Stimulated activated CD8-positive, alpha-beta memory T cell treated with anti-CD3 and anti-CD28 coated beads, Interleukin-12 subunit alpha, Interleukin-12 subunit beta, amount 100 ng/mL, for 1 hour (primary cell): Measurements from ENCODE around the gene ZGRF1.
"Not testable (repeated sequence)": the region's sequence is repeated elsewhere in the genome, so short reads cannot be mapped to it uniquely, and the experiment has no call there.

Experiments
- DNase-seq: peaks from one replicate; pipeline ENCODE4 v3.0.0-alpha.2; 2020; ENCODE audit warnings: low read depth

ZGRF1 gene

DNA sequence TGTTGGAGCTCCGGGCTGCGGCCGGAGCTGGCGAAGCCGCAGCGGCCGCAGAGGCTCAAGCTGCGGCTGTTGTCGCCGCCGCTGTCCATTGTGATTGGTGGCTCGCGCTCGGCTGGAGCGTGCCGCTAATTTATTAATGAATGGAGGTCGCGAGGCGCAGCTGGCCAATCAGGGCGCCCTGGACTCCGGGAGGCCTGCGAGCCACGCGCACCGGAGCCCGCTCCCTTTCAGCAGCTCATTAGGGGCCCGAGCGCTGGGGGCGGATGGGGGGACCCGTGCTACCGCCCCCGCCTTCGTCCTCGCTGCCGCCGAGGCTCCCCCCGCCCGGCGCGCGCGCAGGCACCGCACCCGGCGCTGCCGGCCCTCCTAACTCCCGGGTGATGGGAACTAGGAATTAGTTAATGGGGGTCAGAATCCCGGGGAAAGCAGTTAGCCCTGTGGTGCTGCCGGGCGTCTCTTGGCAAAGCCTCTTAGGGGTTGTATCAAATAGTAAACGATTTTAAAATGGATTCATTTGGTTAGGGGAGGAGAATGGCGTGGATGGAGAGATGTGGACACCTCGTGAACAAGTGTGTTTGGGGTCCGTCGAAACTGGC is 120.1 kb downstream of the ZGRF1 start:
- DNase-seq, result no peak

DNA sequence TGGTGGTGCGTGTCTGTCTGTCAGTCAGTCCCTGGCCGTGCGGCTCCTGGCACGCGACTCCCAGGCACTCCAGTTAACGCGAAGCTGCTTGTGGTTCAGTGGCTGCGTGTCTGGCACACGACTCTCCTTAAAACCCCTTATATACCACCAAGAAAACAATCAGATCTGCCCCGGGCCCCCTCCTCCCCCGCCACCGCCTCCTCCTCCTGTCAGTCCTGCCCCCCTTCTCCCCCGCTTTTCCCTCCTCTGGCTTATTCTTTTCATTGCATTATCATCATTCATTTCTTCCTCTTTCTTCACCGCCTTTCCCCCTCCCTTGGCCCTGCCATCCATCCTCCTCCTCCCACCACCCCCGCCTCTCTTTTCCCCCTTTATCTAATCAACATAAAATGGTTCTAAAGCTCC is 120.6 kb downstream of the ZGRF1 start, which contains the start of gene NEUROG2:
NEUROG2 (minus strand) TSS at position 115 of the 405 bp plus-strand sequence. CDS start 705 bp downstream, outside the sequence.
- no peak for DNase-seq

DNA sequence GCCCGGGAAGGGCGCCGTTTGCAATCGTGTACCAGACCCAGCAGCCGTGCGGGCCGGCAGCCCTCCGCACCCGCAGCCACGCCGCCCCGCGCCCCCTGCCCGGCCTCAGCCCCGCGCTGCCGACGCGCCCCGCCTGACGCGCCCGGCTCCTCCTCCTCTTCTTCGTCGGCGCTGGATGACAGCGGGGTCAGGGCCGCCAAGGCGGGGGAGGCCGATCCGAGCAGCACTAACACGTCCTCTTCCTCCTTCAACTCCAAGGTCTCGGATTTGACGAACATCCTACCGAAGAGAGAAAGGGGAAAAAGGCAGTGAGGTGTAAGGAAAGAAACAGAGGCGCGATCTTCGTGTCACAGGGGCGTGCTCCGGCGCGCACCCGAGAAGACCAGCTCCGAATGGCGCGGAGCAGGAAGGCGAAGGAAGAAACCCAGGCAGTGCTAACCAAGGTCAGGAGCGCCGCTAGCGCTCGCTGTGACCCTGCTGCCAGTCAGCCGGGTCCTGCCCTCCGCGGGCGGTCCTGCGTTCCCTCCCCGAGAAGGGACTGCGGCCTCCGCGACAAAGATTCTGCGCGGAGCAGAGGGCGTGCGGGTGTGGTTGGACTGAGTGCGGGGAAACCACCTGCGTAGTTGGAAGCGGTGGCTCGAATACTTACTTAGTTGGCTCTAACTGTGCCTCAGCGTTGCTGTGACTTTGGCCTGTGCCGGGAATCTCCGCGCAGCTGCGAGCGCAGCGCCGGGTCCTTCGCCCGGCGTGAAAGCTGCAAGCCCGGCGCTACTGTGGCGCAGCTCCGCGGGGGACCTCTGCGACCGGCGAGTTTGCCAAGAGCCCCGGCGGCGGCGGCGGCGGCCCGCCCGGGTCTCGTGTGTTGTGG is 121.3 kb downstream of the ZGRF1 start:
- no peak for DNase-seq

DNA sequence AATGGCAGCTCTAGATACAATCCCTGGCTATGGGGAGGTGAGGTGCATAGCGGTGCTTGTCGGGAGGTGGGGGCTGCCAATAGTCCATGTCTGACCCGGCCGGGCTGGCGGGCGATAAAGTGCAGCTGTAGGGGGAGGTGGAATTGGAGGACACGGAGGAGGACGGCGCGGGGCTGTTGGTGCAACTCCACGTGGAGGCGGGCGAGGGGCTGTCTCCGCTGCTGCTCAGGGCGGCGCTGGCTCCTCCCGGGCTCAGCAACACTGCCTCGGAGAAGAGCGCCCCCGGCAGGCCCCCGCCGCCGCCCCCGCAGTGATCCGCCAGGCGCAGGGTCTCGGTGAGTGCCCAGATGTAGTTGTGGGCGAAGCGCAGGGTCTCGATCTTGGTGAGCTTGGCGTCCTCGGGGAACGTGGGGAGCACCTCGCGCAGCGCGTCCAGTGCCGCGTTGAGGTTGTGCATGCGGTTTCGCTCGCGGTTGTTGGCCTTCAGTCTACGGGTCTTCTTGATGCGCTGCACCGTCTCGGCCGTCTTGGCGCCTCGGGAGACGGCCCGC is 122.0 kb downstream of the ZGRF1 start:
- DNase-seq, result no peak

DNA sequence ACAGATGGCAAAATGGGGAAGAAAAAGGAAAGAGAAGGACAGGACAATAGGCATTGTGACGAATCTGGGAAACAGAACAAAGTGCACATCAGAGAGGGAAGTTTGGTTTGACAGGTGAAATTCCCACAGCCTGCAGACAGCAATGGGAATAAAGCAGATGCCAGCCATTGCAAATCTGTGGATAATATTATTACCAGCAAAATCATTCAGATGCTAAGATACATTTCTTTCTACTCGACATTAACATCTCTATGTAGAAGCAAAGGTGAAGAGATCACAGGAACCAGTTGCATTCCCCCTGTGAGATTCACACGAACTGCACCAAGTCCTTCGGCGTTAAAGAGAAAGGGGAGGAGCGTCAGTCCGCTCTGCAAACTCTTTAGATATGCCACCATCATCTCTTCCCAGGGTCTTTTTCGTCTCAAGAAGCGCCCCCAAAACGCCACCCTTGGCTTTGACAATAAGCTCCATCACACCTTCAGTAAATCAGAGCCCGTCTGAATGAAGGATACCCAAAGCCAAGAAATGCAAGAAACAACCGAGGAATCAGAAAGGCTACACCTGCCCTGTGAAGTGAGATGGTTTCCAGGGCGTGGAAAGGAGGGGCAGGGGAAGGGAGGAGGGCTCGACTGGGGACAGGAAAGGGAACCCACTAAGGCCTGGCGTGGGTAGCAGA is 122.6 kb downstream of the ZGRF1 start:
- no peak for DNase-seq

DNA sequence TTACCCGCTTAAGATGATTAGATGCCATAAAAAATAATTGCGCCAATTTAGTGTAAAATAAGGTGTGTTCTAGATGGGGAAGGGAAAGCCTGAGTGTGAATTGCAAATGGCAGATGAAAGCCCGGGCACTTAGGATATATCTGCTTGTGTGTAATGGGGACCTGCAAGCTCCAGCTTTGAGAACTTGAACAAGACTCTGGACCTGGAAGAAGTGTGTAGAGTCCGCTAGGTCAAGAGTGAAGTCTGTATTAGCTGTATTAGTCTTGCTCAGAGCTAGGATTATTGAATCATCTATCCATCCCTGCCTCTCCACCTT is 124.9 kb downstream of the ZGRF1 start:
- no peak for DNase-seq

DNA sequence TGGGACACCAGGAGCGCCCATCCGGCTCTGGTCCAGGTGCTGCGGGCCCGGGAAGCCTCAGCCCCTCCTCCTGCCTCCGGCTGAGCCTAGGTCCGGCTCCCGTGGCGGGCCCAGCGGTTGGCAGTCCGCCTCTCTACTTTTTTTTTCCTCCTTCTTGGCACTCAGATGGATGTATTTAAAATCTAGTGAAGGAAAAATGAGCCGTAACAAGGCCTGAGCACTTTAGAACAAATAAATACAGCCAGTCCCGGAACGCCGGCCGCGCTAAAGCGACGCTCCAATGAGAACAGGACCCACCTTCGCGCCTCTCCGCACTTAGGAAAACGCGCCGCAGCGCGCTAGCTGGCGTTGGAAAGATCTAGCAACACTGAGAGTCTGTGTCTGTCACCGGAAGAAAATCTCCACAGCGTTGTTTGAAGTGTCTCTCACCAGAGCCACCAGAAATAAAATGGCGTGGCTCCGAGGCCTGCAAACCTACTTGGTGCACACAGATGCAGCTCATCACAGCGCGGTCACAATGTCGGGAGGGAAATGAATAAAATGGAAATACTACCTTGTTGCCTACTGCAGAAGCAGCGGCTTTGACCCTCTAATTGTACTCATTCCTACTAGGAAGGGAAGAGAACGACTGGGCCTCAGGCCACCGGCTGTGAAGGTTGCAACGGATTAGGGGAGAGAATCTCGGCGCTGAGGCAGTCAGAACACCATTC is 125.5 kb downstream of the ZGRF1 start:
- no peak for DNase-seq

DNA sequence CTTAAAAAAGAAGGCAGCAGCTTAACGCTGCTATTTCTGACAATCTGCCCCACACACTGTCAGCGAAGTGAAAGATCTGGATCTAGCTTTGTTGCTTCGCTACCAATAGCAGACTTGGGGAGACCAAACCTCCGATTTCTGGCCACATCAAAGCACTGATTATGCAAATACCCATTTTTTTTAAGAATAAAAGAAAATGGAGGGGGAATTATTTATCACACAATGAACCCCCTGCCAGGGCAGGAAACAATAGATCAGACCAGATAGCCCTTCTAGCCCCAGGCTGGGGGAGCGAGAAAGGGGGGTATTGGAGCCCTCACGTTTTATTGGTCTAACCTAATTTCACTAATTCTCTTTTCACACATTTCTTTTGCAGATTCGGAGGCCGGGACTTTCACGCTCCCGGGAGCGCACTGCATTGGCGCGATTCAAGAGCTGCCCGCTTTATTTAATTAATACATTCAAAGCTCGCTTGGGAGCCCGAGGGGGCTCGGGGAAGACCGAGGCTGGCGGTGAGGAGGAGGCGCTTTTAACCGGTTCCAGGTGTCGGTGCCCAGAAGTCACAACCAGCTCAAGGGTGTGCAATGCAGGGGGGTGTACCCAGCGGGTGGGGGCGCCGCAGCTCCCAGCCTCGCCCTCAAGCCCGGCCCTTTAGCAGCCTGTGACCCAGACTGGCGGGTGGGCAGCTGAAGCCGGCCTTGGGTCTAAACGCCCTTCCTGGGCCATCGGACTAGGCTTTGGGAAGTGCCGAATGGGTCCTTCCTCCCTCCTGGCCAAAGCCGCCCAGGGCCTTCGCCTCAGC is 126.2 kb downstream of the ZGRF1 start:
- DNase-seq, result no peak

DNA sequence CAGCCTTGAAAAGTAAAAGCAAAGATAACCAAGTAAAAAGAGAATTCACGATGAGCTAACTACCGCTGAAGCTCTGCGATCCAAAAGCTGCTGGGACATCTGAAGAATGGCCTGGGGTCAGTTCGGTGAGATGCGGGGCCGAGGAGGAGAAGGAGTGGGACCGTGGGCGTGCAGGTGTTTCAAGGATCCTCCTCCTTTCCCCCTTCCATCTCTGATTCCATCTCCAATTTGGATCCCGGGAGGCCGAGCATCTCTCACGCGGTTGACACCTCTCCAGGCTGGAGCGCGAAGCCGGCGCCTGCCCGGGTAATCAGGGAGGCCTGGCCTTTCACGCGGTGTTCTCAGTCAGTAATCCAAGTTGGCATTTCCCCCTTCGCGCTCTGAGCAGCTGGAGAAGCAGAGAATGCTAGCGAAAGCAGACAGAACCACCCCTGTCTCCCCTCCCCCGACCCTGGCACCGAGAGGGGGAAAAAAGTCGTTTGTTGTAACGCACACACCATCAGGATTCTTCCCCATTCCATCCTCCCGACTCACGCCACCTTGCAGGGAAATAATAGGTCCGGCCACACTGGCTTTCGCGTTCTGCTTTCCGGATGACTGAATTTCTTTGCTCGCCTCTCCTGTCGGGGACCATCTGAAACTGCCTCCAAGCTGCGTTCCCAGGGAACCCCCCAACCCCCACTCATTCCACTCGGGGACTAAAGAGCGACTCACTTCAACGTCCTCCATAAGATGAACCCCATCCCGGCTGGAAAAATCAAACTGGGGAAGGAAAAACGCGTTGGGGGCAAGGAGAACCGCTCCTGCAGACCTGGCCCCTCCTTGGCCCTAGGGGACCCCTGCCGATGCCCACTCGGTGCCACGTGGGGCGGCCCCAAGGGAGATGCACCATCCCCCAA is 127.2 kb downstream of the ZGRF1 start:
- DNase-seq, result no peak

DNA sequence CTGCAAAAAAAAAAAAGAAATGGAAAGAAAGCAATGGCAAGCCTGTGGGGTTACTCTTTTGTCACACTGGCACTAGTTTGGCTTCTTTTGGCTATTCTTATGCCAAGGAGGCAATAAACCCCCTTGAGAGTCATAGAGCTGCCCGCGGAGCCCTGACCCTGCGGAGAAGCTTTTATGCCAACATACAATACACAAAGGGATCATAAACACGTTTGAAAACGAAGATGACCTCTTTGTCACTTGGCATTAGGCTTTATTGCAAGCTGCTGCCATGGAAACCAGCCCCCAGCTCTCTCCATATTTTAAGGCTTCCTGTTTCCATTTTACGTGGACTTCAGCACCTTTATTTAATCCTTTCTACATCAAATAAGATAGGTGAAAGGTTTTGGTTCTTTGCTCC is 128.4 kb downstream of the ZGRF1 start:
- DNase-seq, result no peak

DNA sequence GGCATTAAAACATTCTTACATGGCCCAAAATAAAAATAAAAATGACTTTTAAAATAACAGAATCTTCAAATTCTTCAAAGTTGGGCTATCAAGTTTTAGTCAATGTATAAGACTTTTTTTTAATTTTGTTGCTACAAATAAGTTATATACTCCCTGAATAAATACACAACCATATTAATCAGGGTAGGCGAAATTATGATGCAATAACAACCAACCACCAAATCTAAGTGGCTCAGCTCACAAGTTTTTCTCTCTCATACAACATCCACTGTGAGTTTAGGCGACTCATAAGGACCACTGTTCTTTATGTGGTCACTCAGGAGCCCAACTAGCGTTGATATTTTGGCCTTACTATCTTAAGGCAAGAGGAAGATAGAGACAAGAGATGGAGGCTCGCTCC is 131.9 kb downstream of the ZGRF1 start:
- DNase-seq, result no peak

DNA sequence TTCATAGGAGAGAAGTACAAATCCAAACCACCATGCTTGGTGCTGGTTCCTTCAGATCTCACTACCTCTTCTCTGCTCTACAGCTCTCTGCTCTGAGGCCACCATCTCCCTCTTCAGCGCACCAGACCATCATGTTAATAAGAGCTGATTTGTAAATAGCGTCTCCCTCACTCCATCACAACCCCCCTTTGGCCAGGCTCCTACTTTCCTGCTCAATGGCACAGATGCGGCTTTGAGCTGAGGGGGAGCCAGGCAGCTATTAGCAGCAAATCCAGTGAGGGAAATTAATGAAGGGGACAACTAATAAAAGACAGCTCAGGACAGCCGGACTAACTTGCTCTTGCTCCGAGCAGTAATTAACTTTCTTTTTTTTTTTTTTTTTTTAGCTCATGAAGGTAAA is 133.8 kb downstream of the ZGRF1 start:
- DNase-seq, result no peak

DNA sequence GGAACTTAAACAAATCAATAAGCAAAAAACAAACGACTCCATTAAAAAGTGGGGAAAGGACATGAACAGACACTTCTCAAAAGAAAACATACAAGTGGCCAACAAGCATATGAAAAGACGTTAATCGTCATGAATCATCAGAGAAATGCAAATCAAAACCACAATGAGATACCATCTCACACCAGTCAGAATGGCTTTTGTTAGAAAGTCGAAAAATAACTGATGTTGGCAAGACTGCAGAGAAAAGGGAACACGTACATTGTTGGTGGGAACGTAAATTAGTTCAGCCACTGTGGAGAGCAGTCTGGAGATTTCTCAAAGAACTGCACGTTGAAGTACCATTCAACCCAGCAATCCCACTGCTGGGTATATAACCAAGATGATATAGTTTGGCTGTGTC is 144.4 kb downstream of the ZGRF1 start:
- no peak for DNase-seq

DNA sequence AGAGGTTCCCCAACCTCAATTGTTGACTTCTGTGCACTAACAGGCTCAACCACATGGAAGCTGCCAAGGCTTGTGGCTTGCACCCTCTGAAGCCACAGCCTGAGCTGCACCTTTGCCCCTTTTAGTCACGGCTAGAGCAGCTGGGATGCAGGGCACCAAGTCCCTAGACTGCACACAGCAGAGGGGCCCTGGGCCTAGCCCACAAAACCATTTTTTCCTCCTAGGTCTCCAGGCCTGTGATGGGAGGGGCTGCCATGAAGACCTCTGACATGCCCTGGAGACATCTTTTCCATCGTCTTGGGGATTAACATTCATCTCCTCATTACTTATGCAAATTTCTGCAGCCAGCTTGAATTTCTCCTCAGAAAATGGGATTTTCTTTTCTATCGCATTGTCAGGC is 145.9 kb downstream of the ZGRF1 start:
- not testable (repeated sequence) for DNase-seq
